HUDEP-2 (cell line): ENCODE data around the gene DPF3.

Experiments
- DNase-seq, 76 experiments: peaks; one replicate each; lab custom pipeline; 2025; ENCODE audit not compliant: unreplicated experiment in 76 of 76; lab: John Stamatoyannopoulos, UW

DPF3 gene

DNA sequence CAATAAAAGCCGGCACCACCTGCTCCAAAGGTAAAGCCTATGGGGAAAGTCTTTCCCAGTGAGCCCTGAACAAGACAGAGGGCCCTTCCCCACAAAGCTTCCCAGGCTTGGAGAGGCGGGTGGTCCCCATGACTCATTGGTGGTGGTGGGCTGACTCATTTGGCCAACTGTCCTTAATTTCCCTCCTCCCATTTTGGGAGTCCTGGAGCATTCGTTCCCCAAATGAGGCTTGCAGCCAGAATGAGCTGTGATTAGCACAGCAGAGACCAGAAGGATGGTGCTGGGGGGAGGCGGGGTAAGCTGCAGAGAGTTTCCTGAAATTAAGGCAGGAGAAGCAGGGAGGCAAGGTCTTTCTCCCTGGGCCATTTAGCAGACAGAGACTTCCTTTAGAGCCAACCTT, 241.7 kb downstream of the DPF3 start:
- no peak for DNase-seq

DNA sequence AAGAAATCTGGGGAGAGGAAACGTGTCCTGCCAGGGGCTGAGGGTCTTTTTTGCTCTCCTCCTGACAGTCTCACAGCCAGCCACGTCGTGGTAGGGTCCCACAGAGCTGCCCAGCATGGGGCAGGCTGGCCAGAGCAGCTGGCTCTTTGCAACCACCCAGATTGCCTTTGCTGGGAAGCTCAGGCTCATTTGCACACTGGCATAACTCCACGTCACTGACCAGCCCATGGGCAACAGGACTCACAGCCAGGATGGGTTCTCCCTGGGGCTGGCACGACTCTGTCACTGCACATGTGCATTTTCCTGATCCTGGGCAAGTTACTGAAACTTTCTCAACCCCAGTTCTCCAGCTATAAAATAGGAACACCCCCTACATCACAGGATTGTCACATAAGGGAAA, 242.2 kb downstream of the DPF3 start:
- no peak for DNase-seq

DNA sequence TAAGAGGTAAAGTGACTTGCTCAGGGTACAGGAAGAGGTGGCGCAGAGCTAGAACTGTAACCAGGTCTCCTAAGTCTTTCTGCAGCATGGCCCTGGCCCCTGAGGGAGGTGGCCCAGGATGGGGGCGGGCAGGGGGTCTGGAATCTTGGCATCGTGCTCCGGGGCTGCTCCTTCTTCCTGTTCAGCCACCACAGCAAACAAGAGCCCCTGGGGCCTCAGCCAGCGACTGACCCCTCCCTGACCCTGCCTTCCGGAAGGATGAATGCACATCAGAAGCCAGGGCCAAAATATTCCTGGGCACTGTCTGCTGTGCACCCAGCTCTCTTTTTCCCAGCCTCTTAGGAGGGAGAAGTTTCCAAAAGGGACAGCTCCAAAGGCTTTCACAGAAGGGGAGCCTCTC, 242.8 kb downstream of the DPF3 start:
- no peak for DNase-seq

DNA sequence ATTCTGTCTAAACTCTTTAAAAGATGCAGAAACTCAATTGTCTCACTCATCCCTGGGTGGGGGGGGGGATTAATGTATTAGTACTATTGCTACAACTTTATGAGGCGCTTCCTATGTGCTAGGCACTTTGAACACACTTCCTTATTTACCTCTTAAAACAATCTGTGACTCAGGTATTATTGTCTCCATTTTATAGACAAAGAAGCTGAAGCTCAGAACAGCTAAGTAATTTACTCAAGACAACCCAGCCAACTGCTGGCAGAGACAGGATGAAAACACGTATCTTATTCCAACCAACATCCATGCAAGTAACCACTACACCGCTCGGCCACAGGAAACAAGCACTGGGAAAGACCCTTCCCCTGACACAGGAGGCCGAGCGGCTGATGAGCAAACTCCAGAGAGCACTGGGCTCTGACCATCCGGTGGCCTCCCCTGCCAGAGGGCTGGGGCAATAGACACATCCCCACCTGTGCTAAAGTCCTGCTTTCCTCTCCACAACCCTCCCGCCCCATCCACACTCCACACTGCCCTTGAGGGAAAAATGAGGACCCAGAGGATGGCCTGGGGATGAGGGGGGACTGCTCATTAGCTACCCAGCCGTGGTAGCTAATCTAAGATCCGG, 244.2 kb downstream of the DPF3 start:
- no peak for DNase-seq

DNA sequence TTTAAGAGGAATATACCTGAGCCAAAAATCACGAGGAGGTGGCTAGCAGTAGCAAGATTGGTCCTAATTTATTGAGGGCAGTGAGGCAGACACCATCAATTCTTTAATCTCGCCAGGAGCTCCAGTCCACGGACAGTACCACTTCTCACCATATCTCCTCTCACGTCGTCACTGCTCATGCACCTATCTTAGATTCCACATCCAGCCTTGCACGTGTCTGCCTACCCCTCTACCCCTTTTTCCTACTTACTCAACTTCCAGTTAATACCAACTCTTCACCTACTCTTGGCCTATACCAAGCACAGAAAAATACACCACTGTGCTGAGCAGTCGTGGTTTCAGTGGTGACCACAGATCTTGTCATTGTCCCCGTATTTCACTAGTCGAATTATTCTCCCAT, 246.1 kb downstream of the DPF3 start:
- no peak for DNase-seq

DNA sequence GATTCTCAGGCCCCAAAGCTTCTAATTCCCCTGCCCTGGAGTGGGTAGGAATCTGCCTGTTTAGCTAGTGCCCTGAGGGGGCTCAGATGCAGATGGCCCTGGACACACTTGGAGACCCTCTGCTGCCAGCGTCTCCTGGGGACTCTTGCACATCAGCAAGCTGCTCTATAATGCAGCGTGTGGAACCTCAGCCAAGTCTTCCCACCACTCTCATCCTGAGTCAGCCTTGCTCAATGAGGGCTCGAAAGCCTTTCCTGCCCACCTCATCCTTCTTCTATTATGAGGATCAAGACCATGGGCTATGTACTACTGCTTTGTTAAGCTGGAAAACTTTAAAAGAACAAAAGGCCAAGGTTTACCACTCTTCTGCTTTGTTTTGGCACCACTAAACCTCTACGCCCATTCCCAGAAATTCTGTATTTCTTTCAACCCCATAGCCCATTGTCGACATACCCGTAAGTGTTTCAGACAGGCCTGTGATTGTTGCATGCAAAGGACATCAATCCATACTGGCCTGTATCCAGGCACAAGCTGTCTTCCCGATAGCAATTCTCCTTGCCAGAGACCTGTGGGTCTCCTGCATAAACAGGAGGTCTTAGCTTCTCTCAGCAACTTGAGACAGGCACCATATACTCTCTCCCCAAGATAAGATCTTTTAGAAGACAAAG, 246.9 kb downstream of the DPF3 start:
- no peak for DNase-seq

DNA sequence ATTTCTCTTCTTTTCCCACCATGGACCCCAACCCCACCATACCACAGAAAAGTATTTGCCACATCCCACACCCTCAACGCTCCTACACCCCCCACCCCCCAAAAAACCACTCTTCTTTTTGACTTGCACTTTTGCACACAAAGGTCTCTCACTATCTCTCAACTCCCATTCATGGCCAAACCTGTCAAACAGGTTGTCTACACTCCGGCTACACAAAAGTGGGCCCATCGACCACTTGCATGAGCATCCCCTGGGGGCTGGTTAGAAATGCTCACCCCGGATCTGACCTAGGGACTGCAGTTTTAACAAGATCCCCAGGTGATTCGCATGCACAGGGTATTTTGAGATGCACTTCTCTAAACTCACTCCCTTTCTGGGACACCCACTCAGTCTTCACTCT, 248.2 kb downstream of the DPF3 start:
- DNase-seq, result no peak

DNA sequence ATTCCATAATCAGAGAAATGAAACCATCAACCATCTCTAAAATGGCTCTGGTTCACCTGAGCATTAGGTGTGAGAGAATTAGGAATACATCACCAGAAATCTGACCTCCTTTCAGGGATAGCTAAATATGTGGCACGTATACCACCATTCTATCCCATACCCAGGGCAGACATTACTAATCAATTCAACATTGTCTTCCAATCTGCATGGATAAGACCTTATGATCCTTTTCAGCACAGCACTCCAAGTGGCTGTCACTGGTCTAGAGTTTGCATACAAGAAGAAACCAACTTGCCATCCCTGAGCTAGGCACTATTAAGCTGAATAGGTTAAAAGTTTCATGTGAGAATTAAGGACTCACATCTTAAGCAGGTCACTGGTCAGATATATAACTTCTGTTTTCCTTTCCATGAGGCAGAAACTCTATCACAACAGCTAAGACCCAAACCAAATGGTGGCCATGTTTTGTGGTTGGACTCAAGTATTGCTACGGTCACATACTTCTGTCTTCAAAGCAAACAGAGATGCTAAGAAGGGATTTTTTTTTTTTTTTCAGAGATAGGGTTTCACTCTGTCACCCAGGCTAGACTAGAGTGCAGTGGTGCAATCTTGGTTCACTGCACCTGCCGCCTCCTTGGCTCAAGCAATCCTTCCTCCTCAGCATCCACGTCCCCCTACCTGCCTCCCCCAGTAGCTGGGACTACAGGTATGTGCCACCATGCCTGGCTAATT, 249.0 kb downstream of the DPF3 start:
- DNase-seq, result peak in 1 of 76 experiments; percentile 7

DNA sequence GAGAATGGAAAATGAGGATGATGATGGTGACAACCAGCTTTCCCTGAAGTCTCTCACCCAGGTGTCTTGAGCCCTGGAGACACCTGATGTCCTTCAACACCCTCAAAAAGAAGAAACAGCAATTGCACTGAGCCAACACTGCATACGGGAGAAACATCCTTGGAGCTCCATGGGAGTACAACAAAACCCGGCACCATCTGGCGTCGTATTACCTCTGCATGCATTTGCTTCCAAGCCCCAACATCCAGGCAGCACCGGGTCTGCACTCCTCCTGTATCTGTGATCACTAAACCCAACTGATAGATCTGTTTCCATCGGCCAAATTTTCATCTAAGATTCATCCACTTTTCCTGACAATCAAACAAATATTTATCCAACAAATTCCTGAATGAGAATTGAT, 249.9 kb downstream of the DPF3 start:
- no peak for DNase-seq

DNA sequence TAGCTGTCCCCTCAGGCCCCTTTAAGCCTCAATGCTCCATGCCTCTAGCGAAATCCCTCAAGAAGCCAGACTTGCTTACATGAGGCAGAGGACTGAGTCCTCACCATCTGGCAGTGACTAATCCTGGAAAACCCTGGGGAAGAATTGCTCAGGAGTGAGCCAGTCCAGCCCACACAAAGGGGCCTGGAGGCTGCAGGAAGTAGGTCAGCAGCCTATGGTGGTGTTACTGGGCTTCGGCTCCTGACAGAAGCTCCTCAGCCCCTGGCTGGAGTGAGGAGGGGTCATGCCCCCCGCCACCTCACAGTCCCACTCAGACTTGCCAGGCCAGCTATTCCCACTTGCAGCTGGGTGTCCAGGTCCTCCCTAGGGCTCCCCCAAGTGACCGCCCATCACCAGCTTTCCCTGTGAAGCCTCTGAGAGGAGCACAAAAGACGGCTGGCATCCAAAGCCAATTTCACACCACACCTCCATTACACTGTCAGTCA, 250.5 kb downstream of the DPF3 start:
- DNase-seq, result no peak

DNA sequence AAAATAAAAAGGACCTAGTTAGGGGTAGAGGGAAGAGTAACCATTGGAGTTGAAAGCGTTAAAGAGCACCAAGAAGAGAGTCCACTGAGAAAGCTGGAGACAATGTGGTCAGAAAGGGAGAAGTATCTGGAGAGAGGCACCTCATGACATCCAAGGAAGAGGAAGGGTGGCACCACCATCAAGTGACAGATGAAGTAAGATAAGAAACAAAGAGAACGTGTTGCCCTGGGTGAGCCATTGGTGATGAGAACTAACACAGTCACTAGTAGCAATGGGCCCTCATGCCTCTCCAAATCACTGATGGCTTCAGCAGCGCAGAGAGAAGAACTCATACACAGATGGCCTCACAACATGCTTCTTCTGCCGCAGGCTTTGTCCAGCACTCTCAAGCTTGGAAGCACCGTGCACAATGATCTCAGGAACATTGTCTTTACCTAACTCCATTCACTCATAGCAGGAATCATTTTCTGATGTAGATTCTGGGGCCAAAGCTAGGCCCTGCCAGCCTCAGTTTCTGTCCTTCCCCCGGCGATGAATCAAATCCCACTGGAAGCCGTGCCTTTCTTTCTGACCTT, 252.9 kb downstream of the DPF3 start:
- DNase-seq, result no peak

DNA sequence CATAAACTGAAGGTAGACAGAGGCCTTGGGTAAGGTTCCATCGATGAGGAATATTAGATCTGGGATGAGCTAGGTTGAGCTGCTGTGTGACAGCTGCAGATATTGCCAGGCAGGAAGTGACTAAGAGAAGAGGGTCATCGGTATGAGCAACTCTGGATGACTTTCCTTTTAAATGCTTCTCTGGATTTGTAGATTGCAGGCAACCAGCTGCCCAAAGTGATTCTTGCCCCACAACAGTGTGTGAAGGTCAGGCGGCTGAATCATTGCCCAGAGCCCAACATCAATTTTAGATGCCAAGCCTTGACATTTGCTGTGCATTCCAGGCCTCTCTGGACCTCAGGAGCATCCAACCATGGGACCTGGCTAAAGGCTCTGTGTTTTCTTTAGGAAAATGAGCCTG, 255.9 kb downstream of the DPF3 start:
- no peak for DNase-seq

DNA sequence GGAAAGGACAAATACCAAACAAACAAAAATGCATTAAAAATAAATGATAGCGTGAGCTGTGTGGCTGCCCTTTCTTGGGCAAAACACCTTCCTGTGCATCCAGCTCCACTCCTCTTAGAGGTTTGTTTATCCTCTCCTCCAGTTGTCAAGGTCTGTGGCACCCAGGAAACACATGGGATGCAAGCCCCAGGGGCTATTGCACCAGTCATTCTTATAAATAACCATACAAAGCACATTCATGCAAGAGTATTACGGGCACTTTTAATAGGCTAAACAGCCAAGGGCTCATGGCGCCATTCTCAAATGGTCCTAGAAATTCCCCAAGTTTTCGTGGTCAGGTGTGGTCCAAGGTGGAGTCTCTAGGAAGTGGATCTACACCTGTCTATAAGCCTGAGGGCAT, 257.0 kb downstream of the DPF3 start:
- DNase-seq, result no peak

DNA sequence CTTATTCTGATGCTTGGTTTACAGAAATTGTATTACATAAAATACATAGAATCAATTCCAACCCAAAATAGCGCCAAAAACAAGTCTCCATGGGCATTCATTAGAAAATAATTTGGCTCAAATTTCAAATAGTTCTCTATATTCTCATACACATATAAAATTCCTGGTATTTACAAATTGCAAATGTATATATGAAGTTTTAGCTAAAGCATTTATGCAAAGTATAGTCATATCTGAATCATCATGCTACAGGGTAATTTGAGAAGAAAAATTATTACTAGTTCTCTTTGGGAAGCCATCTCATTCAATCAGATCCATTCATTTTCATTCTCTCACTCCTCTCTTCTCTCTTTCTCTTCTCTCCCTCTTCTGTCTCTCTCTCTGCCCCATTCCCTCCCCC, 257.8 kb downstream of the DPF3 start:
- no peak for DNase-seq

DNA sequence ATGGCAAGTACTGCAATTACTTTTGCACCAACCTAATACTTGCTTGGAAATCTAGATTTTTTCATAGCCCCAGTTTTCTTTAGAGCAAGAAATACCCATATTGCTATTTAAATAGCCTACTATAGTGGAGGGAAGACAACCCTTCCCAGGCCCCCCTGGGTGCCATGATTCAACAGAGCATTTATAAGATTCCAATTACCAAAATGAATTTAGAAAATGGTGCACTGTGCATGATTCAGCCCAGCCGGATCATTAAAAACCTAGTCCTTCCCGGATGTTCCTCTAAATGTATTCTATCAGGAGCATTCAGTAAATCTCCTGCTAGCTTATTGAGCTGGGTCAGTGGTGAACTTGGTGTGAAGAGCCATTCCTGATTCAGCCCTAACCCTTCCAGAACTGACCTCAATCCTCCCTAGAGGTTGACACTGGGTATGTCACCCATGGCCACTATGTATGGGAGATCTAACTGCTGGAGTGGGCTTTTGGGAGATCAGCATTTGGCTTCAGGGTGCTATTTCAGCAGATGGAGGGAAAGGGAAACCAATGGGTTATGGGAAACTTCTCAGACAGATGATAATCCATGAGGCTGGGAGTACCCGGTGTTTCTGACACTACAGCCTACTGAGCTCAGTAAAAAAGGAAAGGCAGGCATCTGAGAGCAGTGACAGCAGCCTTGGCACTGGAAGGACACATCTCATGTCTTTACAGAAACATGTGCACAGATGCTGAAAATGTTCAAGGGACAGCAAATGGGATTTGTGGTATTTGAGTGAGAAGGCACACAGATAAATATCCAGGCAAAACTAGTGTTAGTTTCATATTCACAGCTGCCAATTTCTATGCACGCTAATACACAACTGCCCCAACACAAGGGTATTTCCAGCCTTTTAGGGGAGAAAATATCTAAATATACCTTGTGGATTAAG, 258.9 kb downstream of the DPF3 start:
- no peak for DNase-seq

DNA sequence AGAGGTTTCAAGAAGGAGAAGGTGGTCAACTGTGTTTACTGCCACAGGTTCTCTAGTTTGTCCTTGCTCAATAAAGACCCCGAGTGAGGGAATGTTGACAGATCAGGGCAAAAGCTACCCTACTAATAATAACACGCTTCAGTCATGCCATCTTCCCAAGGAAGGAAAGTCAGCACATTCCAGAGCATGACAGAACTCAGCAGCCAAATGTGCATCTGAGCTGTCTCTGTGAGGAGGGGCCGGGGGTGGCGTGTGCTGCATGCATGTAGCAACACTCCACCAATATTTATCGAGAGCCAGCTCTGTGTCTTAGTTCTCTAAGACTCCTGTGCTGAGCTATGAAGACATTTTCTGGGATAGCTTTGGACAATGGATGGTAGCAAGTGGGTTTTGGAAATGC, 260.4 kb downstream of the DPF3 start:
- no peak for DNase-seq

DNA sequence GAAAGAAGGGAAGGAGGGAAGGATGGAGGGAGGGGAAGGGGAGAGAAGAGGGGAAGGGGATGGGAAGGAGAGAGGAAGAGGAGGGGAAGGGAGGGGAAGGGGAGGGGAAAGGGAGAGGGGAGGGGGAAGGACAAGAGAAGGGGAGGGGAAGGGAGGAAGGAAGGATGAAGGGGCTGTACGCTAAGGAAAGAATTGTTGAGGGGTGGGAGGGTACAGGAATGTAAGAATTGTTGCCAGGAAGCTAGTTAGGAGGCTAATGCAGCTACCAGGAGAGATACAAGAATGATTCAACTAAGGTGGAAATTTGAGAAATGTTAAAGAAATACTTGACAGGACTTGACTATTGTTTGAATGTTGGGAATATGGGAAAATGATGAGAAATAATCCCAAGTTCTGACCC, 261.2 kb downstream of the DPF3 start:
- no peak for DNase-seq

DNA sequence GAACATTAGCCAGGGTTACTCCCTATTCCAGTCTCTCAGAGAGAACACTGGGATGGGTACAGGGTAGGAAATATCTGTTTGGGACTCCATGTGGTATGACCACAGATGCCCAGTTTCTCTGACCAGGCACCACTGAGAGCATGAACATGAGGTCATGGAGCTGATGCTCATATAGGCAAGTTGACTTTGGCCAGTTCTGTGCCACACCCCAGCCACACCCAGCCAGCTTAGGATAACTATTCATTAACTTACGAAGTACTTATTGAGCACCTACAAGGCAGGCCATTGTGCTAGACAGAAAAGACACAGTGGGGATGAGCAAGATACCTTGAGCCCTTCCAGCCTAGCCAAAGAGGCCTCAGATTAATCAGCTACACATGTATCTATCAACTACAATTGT, 262.5 kb downstream of the DPF3 start:
- DNase-seq, result no peak

DNA sequence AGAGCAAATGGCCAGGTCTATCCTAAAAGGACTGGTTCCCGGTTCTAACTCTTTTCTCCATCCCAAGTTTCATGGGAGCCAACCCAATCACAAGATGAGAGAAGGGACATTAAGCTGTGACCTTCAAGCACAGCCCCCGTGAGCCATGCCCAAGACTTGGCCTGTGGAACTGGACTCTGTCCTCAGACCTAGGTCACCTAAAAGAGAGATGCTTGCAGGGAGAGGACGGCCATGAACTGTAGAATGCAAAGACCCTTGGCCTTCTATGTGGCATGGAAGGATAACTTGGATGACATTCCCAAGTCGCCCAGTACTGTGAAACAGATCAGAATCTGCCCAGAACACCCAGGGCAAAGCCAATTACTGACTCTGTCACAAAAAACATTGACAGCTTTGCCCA, 263.5 kb downstream of the DPF3 start:
- DNase-seq, result no peak

DNA sequence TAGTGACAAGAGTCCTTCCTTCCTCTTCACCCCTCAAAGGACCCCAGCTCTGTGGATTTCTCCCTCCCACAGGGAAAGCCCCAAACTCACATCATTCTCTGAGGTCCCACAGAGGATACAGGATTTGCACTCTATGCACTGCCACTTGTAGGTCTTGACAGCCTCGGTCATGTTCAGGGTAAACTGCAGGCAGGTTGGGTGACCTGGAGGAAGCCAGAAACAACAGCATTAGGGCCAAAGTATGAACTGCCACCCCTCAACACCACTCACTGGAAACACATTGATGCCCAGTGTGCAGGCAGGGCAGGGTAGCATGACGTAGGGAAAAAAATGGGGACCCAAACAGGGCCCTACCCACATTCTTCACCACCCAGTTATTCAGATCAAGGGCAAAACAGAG, 264.4 kb downstream of the DPF3 start:
- DNase-seq, result no peak

DNA sequence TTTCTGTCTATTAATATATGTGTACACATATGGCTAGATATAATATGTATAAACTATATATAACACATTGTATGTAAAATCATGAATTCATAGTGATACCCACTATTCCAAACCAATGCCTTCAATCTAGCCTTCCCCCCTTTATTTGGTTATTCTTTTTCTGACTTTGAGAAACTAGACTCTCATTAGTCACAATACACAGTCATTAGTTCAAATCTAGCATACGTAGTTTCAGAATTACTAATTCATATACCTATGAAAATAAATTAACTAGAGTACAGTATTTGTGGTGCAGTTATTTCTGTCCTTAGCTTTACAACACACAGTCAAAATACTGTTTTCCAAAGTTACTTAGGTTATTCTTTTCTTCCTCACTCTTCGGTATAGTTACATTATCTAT, 268.2 kb downstream of the DPF3 start:
- no peak for DNase-seq
